ENCODE measurements around the gene POLR2L. TPM values are rescaled to one million over a fixed set of nuclear protein-coding genes. Genes with fewer than 3 reads are reported as not detected.
A peak's percentile ranks its signal among the peaks of the same experiment; 100 is the strongest.

POLR2L gene
- total RNA-seq, 6 experiments from 2014 or later: 439 to 504 (median 478) TPM

DNA sequence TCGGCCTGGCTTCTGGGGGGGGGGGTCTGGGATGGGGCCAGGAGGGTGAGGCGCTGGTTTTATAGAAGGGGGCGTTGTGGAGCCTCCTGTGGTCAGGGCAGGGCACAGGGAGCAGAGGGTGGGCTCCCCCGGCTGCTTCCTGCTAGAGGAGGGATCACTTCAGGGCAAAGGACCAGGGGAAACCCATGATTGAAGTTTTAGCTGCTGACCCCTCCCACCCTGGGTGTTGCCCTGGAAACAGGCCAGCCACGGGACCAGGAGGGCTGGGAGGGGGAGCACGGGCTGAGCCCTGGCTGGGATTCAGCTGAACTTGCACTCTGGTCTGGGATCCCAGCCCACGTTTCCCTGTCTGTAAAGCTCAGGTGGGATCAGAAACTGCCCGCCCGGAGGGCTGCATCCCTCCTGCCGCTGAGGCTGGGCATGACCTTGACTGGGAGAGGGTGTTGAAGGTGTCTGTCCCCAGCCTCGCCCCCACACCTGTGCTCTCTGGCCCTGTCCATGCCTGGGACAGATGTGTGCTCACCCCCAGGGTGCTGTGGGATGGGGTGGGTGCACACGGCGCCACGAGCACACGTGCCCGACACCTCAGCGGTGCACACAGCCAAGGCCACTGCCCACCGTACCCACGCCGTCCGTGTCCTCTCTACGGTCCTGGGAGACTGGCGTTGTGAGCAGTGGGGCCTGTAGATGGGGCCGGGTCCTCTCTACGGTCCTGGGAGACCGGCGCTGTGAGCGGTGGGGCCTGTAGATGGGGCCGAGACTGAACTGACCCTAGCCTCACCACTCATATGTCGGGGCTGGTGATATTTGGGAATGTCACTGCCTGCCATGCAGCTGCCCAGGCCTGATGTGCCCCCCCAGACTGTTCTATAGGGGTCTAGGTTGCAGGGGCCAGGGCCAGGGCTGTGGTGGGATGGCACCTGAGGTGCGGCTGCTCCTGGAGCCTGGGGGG lies 2.6 kb upstream of the POLR2L start:
- TF ChIP-seq, protein P1, sequence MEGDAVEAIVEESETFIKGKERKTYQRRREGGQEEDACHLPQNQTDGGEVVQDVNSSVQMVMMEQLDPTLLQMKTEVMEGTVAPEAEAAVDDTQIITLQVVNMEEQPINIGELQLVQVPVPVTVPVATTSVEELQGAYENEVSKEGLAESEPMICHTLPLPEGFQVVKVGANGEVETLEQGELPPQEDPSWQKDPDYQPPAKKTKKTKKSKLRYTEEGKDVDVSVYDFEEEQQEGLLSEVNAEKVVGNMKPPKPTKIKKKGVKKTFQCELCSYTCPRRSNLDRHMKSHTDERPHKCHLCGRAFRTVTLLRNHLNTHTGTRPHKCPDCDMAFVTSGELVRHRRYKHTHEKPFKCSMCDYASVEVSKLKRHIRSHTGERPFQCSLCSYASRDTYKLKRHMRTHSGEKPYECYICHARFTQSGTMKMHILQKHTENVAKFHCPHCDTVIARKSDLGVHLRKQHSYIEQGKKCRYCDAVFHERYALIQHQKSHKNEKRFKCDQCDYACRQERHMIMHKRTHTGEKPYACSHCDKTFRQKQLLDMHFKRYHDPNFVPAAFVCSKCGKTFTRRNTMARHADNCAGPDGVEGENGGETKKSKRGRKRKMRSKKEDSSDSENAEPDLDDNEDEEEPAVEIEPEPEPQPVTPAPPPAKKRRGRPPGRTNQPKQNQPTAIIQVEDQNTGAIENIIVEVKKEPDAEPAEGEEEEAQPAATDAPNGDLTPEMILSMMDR (IDR thresholded peaks at IDR 0.05): peak; percentile 53
- Mint-ChIP-seq H3K36me3 (ENCODE audit: low read depth) (peaks cover 16% of the 10 kb centered on the region), H3K4me1 (ENCODE audit: low read depth) (peaks cover 38% of the 10 kb centered on the region), H3K4me3 (peak overlapping the region; percentile 90), H3K9me3 (0 out of 2 replicates have a peak, but pooled peaks cover 8% of the 10 kb centered on the region), H3K27ac (peak overlapping the region; percentile 97), H3K27me3 (ENCODE audit: insufficient read depth) (peaks cover 28% of the 10 kb centered on the region)
- DNase-seq: peak; percentile 77

DNA sequence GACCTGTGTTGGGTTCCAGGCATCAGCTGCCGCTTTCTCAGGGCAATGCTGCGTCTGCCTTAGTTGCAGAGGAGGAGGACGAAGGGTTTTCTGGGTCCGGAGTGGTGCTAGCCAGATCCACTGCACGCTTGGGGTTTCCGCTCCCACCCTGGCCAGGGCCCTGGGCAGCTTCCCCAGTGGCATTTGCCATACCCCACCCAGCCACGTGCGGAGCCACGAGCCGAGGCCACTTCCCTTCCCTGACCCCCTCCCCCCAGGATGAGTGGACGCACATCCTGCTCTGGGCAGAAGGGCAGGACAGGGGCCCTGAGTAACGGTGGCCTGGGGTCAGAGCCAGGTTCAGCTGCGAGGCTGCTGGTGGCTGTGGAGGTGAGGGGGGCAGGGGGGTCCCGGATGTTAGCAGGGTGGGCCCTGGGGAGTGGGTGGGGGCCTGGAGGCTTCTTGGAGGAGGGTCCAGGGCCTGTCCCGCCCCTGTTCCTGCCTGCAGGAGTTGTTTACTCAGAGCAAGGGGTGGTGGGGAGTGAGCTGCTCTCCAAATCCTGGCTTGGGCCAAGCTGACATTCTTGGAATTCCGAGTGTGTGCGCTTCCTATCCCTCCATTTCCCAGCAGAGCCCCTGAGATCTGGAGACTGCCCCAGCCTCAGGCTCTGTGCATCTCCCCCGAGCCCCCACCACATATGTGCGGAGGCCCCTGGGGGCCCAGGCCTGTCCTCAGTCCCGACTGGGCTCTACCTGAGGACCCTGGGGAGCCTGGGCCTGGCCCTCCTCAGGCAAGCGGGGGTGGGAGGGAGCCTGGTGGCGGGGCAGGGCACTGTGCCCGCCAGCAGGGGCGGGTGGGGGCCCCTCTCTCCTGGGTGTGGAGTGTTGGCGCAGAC lies 1.7 kb upstream of the POLR2L start:
- Mint-ChIP-seq H3K27ac (peak overlapping the region; percentile 97), H3K9me3 (0 out of 2 replicates have a peak, but pooled peaks cover 8% of the 10 kb centered on the region), H3K27me3 (ENCODE audit: insufficient read depth) (peaks cover 33% of the 10 kb centered on the region), H3K4me3 (peak overlapping the region; percentile 90), H3K4me1 (ENCODE audit: low read depth) (peaks cover 44% of the 10 kb centered on the region), H3K36me3 (ENCODE audit: low read depth) (peaks cover 21% of the 10 kb centered on the region)
- TF ChIP-seq, protein P1 (IDR thresholded peaks at IDR 0.05): no peak
- DNase-seq: peak; percentile 91

DNA sequence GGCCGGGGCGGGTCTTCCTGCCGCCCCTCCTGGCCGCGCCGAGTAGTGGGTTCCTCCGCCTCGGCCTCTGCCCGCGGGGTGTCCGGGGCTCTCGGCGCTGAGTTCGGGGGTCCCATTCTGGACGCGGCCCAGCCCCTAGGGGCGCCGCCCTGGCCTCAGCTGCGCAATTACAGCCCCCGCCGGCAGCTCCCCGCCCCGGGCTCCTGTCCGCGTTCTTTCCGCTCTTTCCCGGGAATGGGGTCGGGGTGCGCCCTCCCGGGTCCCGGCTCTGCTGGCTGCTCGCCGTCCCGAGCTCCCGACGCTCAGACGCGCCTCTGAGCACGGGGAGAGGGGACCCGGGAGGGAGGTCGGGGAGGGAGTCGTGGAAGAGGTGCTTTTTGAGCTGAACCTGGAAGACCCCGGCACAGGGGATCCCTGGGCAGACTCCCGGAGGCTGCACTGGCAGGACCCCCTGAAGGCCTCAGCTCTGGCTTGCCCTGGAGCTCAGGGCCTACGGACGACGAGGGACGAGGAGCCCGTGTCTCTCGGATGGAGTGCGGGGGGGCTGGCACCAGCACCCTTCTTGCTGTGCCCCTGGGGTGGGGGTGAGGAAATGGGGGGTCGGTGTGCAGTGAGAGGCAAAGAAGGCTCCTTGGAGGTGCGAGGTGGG lies 881 bp upstream of the POLR2L start:
- peak overlapping the region; percentile 97 for H3K27ac Mint-ChIP-seq
- H3K9me3 Mint-ChIP-seq: 0 out of 2 replicates have a peak, but pooled peaks cover 8% of the 10 kb centered on the region
- no peak for DNase-seq
- H3K27me3 Mint-ChIP-seq (ENCODE audit: insufficient read depth): peaks cover 41% of the 10 kb centered on the region
- H3K36me3 Mint-ChIP-seq (ENCODE audit: low read depth): peaks cover 21% of the 10 kb centered on the region
- TF ChIP-seq, protein P1 (IDR thresholded peaks at IDR 0.05): peak; percentile 53
- H3K4me1 Mint-ChIP-seq (ENCODE audit: low read depth): peaks cover 50% of the 10 kb centered on the region
- peak overlapping the region; percentile 90 for H3K4me3 Mint-ChIP-seq

DNA sequence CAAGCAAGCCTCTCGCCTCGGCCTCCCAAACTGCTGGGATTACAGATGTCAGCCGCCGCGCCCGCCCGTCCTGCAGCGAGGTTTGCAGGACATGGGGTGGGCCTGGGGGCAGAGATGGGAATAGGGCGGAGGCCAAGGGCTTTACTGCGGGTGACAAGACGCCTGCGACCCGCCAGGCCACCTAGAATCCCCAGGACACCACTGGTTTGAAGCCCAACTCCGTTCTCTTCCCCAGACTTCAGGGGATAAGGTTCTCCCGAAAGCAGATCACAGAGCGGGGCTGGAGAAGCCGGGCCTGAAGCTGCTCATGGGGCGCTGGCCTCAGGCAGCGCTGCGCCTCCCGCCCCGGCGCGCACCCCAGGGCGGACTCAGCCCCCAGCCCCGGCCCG lies 354 bp downstream of the POLR2L start:
- Mint-ChIP-seq H3K4me3 (peak overlapping the region; percentile 90), H3K36me3 (ENCODE audit: low read depth) (peaks cover 21% of the 10 kb centered on the region), H3K9me3 (0 out of 2 replicates have a peak, but pooled peaks cover 8% of the 10 kb centered on the region), H3K27ac (peak overlapping the region; percentile 86), H3K4me1 (ENCODE audit: low read depth) (peaks cover 48% of the 10 kb centered on the region), H3K27me3 (ENCODE audit: insufficient read depth) (peaks cover 45% of the 10 kb centered on the region)
- TF ChIP-seq, protein P1 (IDR thresholded peaks at IDR 0.05): no peak
- no peak for DNase-seq

Measured in HFFc6 (cell line).